Astrocyte (in vitro differentiated cells and primary cell): ENCODE measurements around the gene MS4A4A.

Experiments used
- CTCF ChIP-seq: IDR thresholded peaks from 2 replicates; pipeline ENCODE4 v1.5.1; 2011; ENCODE audit warnings: low read depth, mild to moderate bottlenecking, inconsistent platforms, low read length, moderate library complexity; ENCODE audit not compliant: insufficient read depth
- EZH2 ChIP-seq: IDR thresholded peaks from 2 replicates; pipeline ENCODE4 v1.6.1; 2012; ENCODE audit warnings: mild to moderate bottlenecking, low read length, inconsistent platforms; ENCODE audit not compliant: insufficient read depth

GRCh38 chr11:60344146-60344545, 63.7 kb downstream of the MS4A4A start:
- TF ChIP-seq CTCF (no peak), EZH2 (no peak)
